ENCODE results near the gene RHOG. TPM values are rescaled to one million over a fixed set of nuclear protein-coding genes. Genes with fewer than 3 reads are reported as not detected.

RHOG gene
- total RNA-seq, 4 donors from 2014 or later = 10.5 to 46.9 (median 38.1) TPM

- intact Hi-C loops (cut with DNase I; ENCODE audit: low total_unique reads) = no loop called here
- H3K27ac ChIP-seq = no peak overlapping the region
- no peaks in the 10 kb centered on the region for H3K36me3 ChIP-seq
- H3K9me3 ChIP-seq = no peaks in the 10 kb centered on the region
- peak in 1 of 2 donors; percentile 42 for DNase-seq
- H3K27me3 ChIP-seq = no peaks in the 10 kb centered on the region
- TF ChIP-seq POLR2A (IDR thresholded peaks at IDR 0.05) = no peak
- peak; percentile 13 to 44 (median 30) for TF ChIP-seq CTCF (IDR thresholded peaks at IDR 0.05)
- H3K4me3 ChIP-seq = no peak overlapping the region
- no peaks in the 10 kb centered on the region for H3K4me1 ChIP-seq
These were observed 15.9 kb downstream of the RHOG start for GRCh38 chr11:3824714-3825472.

- Histone ChIP-seq H3K27ac (no peak overlapping the region), H3K27me3 (no peaks in the 10 kb centered on the region), H3K9me3 (no peaks in the 10 kb centered on the region), H3K4me1 (no peaks in the 10 kb centered on the region), H3K4me3 (no peak overlapping the region), H3K36me3 (no peaks in the 10 kb centered on the region)
- DNase-seq = no peak
- intact Hi-C loops (cut with DNase I; ENCODE audit: low total_unique reads) = no loop called here
- TF ChIP-seq POLR2A (IDR thresholded peaks at IDR 0.05) (no peak), CTCF (IDR thresholded peaks at IDR 0.05) (no peak)
These were observed 16.8 kb downstream of the RHOG start for GRCh38 chr11:3823762-3824506.

DNA sequence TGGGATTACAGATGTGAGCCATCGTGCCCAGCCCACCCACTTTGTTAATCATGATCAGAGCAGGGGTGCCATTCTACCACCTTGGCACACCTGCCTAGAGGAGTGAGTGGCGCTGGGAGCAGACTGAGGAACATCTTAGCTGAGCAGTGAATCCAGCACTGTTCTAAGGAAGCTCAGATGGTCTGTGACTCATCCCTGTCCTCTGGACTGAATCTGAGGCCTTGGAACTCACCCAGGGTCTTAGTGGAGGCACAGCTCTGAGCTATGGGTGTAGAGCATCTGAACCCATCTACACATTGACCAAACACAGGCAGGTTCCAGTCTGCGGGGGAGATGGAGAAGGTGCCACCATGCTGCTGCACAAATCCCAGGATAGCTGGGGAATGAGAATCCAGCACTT, 17.5 kb downstream of the RHOG start:
- Histone ChIP-seq H3K36me3 (no peaks in the 10 kb centered on the region), H3K4me3 (no peak overlapping the region), H3K27me3 (no peaks in the 10 kb centered on the region), H3K4me1 (no peaks in the 10 kb centered on the region), H3K9me3 (no peaks in the 10 kb centered on the region), H3K27ac (no peak overlapping the region)
- no peak for DNase-seq
- intact Hi-C loops (cut with DNase I; ENCODE audit: low total_unique reads) = no loop called here
- TF ChIP-seq CTCF (IDR thresholded peaks at IDR 0.05) (no peak), POLR2A (IDR thresholded peaks at IDR 0.05) (no peak)

DNA sequence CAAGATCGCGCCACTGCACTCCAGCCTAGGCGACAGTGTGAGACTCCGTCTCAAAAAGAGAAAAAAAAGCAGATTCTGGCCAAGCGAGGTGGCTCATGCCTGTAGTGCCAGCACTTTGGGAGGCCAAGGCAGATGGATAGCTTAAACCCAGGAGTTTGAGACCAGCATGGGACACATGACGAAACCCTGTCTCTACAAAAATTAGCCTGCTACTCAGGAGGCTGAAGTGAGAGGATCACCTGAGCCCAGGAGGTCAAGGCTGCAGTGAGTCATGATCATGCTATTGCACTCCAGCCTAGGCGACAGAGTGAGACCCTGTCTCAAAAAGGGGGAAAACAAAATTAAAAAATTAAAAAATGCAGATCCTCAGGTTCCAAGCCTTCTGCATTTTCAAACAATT, 18.4 kb downstream of the RHOG start:
- H3K27ac ChIP-seq = no peak overlapping the region
- no peaks in the 10 kb centered on the region for H3K4me1 ChIP-seq
- no peak for DNase-seq
- no peaks in the 10 kb centered on the region for H3K27me3 ChIP-seq
- no peaks in the 10 kb centered on the region for H3K9me3 ChIP-seq
- H3K4me3 ChIP-seq = no peak overlapping the region
- TF ChIP-seq CTCF (IDR thresholded peaks at IDR 0.05) = no peak
- no peak for TF ChIP-seq POLR2A (IDR thresholded peaks at IDR 0.05)
- intact Hi-C loops (cut with DNase I; ENCODE audit: low total_unique reads) = no loop called here
- no peaks in the 10 kb centered on the region for H3K36me3 ChIP-seq

- TF ChIP-seq POLR2A (IDR thresholded peaks at IDR 0.05) = no peak
- TF ChIP-seq CTCF (IDR thresholded peaks at IDR 0.05) = no peak
- Histone ChIP-seq H3K36me3 (no peaks in the 10 kb centered on the region), H3K4me3 (no peak overlapping the region), H3K9me3 (no peaks in the 10 kb centered on the region), H3K27ac (no peak overlapping the region), H3K4me1 (no peaks in the 10 kb centered on the region), H3K27me3 (no peaks in the 10 kb centered on the region)
- DNase-seq = no peak
- intact Hi-C loops (cut with DNase I; ENCODE audit: low total_unique reads) = no loop called here
These were observed 19.8 kb downstream of the RHOG start for GRCh38 chr11:3820971-3821370.
